HG03571 (cell line): ENCODE results near the gene VWF.
"Not testable (repeated sequence)": the region's sequence is repeated elsewhere in the genome, so short reads cannot be mapped to it uniquely, and the experiment has no call there.

Source experiments
- ATAC-seq: cut with Tn5 transposase; IDR thresholded peaks from one replicate; pipeline ENCODE4 v1.9.1; 2021; ENCODE audit not compliant: unreplicated experiment

The VWF gene

DNA sequence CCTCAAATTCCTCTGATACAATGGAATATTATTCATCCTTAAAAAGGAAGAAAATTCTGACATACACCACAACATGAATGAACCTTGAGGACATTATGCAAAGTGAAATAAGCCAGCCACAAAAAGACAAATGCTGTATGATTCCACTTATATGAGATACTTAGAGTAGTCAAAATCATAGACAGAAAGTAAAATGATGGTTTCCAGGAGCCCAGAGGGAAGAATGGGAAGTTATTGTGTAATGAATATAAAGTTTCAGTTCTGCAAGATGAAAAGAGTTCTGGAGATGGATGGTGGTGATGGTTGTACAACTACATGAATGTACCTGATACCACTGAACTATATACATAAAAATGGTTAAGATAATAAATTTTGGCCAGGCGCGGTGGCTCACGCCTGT, 18.3 kb downstream of the VWF start:
- ATAC-seq: no peak

DNA sequence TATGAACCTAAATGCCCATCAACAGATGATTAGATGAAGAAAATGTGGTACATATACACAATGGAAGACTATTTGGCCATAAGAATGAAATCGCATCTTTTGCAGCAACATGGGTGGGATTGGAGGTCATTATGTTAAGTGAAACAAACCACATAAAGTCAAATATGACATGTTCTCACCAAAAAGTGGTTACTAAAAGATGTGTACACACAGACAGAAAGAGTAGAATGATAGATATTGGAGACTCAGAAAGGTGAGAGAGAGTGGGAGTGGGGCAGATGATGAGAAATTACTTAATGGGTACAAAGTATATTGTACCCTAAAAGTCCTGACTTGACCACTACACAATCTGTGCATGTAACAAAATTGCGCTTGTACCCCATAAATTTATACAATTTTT, 19.6 kb downstream of the VWF start:
- ATAC-seq: no peak

DNA sequence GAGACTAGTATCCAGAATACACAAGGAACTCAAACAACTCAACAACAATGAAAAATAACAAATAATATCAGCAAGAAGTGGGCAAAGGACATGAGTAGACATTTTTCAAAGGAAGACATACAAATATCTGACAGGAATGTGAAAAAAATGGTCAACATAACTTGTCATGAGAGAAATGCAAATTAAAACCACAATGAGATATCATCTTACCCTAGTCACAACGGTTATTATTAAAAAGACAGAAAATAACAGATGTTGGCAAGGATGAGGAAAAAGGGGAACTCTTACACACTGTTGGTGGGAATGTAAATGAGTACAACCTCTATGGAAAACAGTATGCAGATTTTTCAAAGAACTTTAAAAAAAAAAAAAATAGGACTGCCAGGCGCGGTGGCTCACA, 20.4 kb downstream of the VWF start:
- ATAC-seq: no peak

DNA sequence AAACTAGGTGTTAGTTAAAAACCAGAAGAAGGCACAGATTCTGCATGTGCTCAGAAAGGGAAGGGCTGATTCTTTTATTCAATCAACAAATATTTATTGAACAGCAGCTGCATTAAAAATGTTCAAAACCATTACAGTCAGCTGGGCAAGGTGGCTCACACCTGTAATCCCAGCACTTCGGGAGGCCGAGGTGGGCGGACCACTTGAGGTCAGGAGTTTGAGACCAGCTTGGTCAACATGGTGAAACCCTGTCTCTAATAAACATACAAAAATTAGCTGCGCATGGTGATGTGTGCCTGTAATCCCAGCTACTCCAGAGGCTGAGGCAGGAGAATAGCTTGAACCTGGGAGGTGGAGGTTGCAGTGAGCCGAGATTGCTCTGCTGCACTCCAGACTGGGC, 22.4 kb downstream of the VWF start:
- not testable (repeated sequence) for ATAC-seq

DNA sequence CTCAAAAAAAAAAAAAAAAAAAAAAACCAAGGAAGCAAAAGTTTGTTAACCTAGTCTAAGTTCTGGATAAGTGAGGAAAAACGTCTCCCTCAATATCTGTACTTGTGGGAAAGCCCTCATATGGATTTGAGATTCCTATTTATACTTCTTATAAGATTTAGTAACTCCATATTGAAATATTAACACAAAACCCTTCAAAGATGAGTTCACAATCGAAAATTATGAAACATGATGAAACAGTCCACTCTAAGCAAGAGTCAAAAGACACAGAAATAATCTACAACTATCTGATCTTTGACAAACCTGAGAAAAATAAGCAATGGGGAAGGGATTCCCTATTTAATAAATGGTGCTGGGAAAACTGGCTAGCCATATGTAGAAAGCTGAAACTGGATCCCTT, 25.2 kb downstream of the VWF start:
- ATAC-seq: no peak

DNA sequence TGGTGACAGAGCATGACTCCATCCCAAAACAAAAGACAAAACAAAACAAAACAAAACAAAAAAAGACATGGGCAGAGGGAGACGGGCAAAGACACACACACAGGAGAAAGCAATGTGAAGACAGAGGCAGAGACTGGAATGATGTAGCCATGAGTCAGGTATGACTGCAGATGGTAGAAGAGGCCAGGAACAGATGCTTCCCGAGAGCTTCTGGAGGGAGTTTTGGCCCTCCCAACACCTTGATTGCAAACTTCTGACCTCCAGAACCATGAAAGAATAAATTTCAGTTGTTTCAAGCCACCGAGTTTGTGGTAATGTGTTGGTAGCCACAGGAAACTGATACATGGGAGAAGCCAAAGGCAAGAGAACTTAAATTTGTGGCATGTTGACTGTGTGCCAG, 27.1 kb downstream of the VWF start:
- ATAC-seq: no peak

DNA sequence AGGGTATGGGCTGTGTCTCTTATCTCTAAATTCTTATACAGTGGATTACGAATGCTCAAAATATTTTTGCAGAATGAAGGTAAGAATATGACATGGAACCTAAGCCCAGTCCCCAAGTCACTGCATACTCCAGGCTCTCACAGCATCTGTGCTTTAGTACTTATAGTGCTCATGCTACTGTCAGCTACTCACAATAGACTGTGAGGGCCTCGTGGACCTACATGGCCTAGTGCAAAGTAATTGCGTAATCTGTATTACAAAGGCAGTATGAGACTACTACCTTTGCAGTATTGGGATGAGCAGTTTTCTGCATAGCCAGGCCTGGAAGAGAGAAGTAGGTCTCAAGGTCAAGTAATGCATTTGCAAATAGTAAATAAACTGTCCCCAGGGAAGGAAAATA, 27.9 kb downstream of the VWF start:
- no peak for ATAC-seq

DNA sequence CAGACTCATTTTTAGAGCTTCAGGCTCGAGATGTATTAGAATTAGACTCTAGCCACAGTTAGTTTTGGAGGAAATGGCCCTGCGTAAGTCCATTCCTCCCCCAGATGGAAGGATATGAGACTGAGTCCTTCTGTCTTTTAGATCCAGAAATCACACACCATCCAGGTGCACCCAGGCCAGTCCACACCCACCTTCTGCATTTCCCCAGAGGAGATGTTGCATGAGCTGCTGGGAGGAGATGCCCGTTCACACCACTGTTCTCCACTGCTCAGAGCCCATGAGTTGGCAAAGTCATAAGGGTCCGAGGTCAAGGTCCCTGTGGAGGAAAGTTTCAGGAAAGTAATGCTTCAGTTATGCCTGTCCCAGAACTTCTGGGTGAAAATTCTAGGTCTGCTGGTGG, 29.2 kb downstream of the VWF start:
- ATAC-seq: no peak

DNA sequence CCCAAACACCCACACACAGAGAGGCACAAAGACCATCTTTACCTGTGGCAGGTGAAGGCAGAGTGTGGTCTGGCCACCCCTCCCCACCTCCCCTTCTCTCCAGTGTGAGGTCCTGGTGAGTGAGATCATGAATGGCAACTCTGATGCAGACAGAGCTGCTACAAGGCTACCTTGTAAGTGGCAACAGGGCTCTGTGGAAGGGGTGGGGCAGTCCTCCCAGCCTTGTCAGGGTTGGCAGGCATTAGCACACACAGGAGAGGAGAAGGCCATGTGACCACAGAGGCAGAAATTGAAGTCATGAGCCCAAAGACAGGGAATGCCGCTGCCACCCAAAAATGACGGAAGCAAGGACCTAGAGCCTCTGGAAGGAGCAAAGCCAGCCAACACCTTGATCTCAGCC, 30.7 kb downstream of the VWF start:
- ATAC-seq: no peak

DNA sequence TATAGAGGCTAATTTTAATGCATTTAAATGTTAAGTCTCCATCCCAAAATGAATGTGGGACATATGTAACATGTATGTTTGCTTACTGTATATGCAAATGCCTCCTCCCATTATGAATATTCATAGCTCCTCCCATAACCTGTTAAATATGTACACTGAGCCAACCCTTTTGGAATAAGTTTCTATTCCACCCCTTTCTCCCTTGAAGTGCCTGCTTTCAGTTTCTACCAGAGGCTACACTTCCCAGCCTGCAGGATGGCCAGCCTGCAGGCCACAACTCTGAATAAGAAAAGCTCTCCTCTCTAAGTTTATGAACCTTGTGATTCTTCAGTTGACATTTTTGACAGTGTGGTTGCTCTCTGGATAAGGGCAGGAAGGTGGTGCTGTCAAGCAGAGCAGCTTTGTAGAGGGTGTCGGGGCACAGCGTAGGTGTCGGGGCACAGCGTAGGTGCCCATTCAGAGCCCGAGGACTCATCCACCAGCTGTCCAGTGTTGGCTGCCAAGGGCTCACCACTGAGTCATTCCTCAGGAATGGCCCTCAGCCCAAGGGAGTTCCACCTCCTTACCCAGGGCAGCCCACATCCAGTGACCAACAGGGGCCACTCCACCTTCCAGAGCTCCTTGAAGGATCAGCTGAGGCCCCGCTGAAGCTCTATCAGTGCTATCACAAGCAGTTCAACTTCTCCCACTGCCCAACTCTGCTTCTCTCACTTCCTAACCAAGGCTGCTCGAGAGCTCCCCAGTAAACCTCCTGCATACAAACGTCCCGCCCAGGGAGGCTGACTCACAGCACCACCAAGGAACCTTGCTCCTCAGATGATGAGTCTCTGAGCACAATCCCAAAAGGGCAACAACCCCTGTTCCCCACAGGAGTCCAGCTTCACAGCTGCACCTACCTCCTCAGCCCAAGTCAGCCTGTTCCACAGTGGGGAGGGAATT, 31.4 kb downstream of the VWF start:
- ATAC-seq: no peak

DNA sequence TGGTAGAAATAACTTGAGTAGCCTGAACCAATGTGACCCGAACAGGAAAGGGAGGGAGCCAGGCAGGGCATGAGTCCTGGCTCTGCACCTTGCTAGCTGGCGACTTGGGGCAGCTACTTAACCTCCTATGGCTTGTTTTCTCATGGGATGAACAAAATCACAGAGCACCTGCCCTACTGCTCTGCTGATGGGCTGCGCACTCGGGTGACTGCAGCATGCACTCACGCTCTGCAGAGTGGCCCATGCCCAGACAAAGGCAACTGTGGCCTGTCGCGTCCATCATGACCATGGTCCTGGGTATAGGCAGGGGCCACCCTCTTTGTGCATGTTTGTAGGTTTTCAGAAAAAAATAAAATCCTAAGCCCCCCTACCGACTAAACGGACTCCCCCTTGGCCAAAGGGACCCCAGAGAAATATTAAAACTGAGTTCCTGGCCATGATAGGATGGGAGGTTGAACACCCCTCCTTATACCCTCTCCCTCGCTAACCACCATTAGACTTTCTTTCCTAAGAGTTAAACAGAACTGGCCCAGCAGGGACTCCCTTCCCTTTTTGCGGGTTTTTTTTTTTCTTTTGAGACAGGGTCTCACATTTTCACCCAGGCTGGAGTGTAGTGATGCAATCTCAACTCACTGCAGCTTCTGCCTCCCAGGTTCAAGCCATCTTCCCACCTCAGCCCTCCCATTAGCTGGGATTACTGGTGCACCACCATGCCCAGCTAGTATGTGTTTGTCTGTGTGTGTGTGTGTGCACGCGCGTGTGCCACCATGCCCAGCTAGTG, 32.5 kb downstream of the VWF start:
- ATAC-seq: no peak

DNA sequence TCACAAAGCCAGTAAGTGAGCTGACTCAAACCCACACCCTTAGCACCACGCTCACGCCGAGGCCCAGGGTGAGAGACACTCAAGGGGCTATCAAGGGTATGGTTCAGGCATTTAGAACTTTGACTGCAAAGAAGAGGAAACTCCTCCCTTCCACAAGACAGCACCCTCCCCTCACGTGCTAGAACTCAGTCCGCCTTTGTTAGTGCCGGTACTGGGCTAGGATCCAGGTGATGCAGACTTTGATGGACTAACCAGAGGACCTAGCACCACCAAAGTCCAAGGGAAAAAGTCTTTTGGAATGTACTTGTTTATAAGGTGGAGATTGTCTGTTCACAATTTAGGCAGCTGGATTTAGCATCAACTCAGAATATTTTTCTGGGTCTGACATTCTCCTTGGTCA, 33.7 kb downstream of the VWF start:
- no peak for ATAC-seq

DNA sequence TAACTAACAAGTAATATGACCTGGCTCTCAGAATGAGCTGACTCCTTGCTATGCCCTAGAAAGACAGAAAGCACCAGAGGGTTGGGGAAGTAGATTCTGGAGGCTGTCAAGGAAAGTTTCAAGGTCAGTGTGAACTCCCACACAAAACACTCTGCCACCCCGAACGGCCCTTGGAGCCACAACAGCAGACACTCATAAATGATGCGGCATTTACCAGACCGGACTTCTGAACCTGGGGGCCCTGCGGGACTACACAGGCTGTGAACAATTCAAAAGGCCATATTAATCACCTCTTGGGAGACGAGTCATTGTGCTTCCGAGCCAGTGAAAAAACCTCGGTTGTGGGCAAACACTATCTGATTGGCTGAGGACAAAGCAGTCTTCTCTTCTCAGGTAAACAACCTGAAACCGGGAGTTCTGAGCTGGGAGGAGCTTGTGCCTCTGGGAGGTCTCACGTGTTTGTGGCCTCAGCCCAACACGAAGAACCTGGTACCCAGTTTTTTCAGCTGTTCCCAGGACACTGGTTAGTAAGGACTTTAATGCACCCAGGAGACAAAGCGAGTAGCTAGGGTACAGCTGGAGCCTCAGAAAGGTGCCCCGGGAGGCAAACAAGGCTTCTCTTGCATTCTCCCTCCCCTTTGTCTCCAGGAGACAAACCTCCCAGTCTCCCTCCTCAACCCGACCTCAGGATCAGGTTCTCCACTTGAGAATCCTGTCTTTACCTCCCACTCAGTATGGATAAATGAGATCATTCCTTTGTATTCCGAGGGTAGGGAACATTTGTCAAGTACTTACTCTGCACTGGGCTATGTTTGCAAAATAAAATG, 35.3 kb downstream of the VWF start:
- ATAC-seq: no peak

DNA sequence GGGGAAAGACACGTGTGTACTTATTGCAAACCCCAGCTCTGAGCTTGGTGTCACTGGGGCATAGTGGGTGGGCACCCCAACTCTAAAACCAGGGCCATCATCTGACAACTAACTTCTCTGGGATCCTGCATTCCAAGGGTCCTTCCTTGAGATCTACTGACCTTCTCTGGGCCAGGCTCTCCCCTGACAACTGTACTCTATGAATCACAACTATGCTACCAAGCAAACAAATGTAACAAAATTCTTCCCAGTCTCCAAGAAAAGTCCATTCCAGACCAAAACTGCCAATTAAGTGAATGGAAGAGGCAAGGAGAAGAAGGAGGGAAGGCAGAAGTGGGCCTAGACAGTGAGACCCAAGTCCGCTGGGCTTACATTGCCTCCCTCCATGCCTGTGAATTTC, 38.2 kb downstream of the VWF start:
- no peak for ATAC-seq

DNA sequence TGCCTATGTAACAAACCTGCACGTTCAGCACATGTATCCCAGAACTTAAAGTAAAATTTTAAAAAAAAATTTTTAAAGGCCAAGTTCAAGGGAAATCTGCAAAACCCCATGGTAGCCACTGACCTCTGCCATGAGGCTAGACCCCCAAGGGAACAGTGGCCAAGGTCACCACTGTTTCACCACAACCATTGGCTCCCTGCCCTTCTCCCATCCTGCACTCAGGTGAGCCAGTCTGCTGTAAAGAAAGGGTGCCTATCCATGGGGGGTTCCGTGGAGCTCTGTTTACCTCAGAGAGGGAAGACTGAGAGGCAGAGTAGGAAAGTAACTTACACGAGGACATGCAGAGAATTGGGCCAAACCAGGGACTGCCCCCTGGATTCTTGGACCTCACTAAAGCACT, 38.6 kb downstream of the VWF start:
- no peak for ATAC-seq

DNA sequence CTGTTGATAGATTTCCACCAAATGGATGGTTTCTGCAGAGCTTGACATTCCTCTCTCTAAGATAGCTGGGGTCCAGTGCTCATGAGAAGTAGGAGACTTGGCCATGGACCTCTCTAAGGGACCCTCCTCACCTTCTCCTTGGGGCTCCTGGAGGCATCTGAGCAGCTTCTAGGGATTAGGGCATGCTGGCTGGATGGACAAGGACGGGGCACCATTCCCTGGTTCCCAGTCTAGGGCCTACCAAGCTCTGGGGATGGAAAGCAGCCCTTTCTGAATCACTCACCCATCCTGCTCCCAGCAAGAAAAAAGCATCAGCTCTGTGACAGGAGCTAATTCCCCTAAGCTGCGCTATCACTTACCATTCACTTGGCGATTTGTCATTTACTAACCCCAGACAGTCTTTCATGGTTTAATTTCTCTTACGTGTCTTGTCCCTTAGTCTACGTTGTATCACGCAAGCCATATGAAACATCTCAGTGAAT, 39.5 kb downstream of the VWF start:
- ATAC-seq: no peak

DNA sequence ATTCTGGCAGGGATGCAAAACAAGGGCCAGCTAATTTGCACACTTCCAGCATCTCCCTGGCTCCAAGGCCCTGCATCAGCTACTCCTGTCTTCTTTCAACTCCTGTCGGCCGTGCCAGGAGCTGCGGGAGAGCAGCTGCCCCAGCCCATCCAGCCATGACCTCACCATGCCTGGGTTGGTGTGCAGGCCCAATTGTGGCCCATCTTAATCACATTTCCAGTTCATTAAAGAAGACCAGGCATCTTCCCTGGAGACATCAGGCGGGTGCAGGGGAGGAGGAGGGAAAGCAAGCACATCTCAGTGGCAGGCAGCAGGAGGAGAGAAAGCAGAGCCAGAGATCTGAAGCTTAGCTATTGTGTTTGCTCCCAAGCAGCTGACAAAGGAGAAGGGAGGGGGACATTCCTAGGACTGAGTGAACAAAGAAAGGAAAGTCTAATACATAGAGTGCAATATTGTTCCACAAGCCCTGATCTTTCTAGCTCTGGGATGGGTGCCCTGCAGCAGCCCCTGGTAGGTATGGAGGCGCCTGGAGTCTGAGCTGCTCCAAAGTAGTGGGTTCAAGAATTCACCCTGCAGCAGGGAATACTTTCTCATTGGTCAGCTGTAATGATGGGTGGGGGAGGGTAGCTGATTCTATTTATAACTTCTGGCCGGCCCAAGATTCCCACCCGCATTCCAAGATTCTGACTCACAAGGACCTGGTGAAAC, 40.1 kb downstream of the VWF start:
- no peak for ATAC-seq

DNA sequence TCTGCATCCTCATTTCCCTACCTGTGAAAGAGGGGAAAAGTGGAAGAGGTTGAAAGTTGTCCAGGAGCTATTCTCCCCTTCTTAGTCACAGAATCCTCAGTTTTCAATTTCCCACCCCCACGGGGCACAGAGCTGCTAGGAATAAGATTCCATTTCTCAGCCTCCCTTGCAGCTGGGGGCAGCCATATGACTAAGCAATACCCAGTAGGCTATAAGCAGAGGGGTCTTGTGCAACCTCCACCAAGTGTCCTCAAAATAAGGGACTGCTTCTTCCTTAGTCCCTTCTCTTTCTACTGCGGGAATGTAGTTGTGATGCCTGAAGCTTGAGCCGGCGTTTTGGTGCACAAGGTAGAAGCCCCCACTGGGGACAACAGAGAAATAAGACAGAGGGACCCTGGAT, 40.9 kb downstream of the VWF start:
- ATAC-seq: no peak

DNA sequence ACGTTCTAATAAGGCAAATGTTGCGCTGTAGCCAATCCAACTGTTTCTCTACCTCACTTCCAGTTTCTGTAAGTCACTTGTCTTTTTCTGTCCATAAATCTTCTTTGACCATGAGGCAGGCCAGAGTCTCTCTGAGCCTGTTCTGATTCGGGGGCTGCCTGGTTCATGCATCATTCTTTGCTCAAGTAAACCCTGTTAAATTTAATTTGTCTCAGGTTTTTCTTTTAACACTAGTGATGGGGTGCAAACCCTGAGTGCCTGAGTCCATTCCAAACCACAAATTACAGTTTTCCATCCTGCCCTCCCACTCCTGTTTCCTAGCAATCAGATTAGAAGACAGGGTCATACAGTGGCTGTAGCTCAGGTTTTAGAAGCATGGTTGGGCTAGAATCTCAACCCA, 41.9 kb downstream of the VWF start:
- no peak for ATAC-seq

DNA sequence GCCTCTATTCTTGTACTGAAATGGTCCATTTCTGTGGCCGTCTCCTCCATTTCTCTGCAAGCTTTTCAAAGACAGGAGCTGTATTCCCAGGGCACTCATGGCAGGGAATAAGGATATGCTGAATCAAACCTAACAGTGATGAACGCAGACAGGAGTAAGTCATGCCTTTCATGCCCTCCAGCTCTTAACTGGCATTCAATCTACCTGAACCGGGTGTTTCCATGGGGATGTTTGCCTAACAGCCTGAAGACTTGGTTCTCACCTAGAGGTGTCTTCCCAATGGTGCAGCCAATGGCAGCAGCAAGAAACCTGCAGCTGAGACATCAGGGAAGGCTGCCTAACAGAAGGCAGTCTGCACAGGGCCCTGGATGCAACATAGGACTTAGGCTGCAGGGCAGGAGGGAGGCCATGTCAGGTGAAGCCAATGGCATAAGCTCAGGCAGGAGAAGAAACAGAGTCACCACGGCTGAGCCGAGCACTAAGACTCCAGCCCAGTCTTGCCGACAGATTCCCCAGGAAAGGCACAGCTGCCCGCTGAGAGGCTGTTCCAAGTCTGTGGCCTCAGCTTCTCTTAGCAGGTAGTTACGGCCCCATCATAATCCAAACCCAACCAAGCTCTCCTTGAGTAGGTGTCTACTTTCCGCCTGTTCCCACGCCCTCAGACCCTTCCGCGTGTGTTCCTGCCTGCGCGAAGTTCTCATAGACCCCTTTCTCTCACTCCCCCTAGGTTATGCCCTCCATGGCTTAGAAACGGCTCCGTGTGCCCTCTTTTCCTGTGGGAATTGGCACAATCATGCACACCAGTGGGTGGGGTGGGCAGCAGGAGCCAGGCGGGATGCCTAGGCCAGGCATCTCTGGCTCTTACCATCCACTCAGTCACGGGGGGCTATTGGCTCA, 44.1 kb downstream of the VWF start:
- ATAC-seq: no peak
